ENCODE data around the gene UBB. TPM values are rescaled to one million over a fixed set of nuclear protein-coding genes. Genes with fewer than 3 reads are reported as not detected.

UBB gene
- 793 and 835 TPM in 2 replicates for total RNA-seq

DNA sequence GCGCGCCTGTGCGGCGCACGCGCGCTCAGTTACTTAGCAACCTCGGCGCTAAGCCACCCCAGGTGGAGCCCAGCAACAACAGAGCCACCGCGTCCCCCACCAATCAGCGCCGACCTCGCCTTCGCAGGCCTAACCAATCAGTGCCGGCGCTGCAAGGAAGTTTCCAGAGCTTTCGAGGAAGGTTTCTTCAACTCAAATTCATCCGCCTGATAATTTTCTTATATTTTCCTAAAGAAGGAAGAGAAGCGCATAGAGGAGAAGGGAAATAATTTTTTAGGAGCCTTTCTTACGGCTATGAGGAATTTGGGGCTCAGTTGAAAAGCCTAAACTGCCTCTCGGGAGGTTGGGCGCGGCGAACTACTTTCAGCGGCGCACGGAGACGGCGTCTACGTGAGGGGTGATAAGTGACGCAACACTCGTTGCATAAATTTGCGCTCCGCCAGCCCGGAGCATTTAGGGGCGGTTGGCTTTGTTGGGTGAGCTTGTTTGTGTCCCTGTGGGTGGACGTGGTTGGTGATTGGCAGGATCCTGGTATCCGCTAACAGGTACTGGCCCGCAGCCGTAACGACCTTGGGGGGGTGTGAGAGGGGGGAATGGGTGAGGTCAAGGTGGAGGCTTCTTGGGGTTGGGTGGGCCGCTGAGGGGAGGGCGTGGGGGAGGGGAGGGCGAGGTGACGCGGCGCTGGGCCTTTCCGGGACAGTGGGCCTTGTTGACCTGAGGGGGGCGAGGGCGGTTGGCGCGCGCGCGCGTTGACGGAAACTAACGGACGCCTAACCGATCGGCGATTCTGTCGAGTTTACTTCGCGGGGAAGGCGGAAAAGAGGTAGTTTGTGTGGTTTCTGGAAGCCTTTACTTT lies at the start of gene UBB:
Gene UBB (plus strand): TSS at position 452 of the 856 bp plus-strand sequence. CDS start 817 bp downstream, outside the sequence.

GRCh38 chr17:16353317-16354174 lies 27.3 kb upstream of the UBB start, which contains the start of gene CENPV:
TSS of gene CENPV (minus strand) at chr17:16353469. CDS start at chr17:16353436, 33 bp downstream.

DNA sequence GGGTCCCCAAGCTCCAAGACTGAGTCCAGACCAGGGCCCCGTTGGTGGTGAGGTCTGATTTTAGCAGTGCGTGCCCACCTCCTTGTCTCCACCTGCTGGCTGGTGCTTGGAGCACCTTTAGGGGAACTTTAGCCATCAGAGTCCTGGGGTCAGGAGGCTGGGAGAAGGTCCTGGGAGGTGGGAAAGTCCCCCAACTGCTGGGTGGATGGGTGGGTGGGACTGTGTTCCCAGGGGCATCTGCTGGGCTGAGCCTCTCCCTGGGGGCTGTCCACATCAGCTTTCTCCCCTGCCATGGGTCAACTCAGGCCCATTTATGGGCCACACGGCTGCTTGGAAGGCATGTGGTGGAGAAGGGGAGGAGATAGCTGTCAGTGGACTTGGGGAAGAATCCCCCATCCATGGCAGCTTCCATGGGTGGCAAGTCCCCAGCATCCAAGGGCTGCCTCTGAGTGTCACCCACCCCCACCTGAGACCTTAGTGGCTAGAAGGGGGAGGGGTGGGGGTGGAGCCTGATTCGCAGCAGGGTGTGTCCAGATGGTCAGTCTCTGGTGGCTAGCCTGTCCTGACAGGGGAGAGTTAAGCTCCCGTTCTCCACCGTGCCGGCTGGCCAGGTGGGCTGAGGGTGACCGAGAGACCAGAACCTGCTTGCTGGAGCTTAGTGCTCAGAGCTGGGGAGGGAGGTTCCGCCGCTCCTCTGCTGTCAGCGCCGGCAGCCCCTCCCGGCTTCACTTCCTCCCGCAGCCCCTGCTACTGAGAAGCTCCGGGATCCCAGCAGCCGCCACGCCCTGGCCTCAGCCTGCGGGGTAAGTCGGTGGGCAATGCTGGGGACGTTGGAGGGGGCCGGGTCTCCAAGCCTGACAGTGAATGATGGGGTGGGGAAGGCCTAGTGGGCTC lies 34.4 kb downstream of the UBB start, which contains the start of gene TRPV2:
Gene TRPV2 (plus strand): TSS at position 541 of the 894 bp plus-strand sequence. CDS start 2,098 bp downstream, outside the sequence.

Other genes starting within 250 kb of the UBB start
- 54.2 and 72.9 TPM in 2 replicates for gene NCOR1, start 165.6 kb upstream of the UBB start, total RNA-seq
- gene PIGL, start 163.9 kb upstream of the UBB start, total RNA-seq, result 19.5 and 28.0 TPM in 2 replicates
- gene CENPV, start 27.6 kb upstream of the UBB start, total RNA-seq, result 20.8 and 22.2 TPM in 2 replicates
- 2.9 and 3.9 TPM in 2 replicates for gene TRPV2, start 34.5 kb downstream of the UBB start, total RNA-seq
- not detected in 2 replicates for gene LRRC75A, start 111.1 kb downstream of the UBB start, total RNA-seq
- 3.4 and 5.9 TPM in 2 replicates for gene ZNF287, start 188.1 kb downstream of the UBB start, total RNA-seq

All from airway epithelial cell (primary cell).